GDM1 (cell line): ENCODE data around the gene HEXIM1.

Experiments
- DNase-seq: peaks from one replicate; lab custom pipeline; 2025; lab: John Stamatoyannopoulos, UW

Gene HEXIM1

DNA sequence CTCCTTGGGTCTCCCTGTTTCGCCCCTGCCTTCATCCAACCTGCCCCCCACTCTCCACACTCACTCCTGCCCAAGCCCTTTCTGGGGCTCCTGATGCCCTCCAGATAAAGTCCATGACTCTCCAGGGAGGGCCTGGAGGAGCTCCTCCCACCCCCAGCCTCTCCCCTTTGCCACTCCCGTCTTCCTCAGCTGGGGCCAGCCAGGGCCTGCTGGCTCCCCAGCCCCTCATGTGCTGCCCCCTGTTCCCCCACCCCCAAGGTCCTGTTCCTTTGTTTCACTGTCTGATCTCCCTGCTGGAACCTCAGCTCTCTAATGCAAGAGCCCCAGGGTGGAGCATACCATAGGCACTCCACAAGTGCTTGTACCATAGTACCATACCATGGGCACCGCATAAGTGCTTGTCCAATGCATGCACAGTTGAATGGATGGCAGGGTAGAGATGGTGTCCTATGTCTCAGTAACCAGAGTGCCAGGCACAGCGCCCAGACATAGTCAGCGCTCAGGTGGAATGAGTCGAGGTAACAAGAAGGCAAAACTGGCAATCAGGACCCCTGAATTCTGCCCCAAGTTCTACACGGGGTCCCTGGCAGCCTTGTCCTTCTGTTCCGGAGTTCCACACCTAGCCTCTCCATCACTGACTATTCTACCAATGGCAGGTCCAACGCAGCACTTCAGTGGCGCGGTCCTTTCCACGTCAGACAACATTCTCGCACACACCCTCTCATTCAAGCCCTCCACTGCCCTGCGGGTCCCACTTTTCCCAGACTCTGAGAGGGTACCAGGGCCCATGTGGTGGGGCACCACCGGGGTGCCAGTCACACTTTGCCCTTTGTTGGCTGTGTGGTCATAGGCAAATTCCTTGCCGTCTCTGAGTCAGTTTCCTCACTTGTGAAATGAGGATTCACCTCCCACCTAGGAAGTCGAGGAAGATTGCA, 17.3 kb upstream of the HEXIM1 start:
- no peak for DNase-seq

DNA sequence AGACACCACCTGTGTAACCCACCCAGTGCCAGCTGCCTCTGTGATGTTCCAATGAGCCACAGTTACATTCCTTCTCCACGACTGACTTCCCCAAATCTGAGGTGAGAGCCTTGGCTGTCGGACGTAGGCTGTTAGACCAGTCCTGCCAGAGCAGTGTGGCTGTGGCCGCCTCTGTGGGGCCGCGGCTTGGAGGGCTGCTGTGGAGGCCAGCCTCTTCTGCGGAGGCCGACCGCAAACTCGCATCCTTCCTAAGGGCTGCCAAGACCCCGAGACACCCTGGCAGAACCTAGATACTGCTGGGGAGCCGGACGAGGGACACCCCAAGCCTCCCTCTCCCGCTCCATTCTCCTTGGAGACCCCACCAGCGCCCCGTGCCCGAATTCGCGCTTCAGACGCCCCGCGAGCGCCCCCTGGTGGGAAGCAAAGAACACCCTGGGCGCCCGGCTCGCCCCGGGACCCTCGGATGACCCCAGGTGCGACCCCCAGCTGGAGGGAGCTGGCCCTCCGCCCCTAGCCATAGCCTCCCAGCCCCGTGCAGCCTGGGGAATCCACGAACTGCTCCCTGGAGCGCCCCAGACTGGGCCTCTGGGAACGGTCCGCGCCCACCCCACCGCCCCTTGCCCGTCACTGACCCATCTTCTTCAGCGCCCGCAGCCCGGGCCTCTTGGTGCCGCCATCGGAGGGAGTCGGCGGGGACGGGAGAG, 16.5 kb upstream of the HEXIM1 start:
- no peak for DNase-seq

DNA sequence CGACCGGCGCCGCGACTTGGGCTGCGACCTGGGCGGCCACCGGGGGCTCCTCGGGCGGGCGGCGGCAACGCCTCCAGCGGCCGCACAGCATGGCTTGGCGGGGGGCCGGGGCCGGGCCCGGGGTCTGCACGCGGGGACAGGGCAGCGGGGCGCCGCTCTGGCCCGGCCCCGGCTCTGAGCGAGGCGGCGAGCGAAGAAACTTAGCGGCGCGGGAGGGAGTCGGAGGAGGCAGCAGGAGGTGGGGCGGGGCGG, 16.0 kb upstream of the HEXIM1 start, which contains the start of gene PLCD3:
Gene PLCD3, minus strand, starts transcription at position 196 of the 252 bp plus-strand sequence. Its CDS starts 105 bp downstream, at position 91.
- DNase-seq, result no peak

DNA sequence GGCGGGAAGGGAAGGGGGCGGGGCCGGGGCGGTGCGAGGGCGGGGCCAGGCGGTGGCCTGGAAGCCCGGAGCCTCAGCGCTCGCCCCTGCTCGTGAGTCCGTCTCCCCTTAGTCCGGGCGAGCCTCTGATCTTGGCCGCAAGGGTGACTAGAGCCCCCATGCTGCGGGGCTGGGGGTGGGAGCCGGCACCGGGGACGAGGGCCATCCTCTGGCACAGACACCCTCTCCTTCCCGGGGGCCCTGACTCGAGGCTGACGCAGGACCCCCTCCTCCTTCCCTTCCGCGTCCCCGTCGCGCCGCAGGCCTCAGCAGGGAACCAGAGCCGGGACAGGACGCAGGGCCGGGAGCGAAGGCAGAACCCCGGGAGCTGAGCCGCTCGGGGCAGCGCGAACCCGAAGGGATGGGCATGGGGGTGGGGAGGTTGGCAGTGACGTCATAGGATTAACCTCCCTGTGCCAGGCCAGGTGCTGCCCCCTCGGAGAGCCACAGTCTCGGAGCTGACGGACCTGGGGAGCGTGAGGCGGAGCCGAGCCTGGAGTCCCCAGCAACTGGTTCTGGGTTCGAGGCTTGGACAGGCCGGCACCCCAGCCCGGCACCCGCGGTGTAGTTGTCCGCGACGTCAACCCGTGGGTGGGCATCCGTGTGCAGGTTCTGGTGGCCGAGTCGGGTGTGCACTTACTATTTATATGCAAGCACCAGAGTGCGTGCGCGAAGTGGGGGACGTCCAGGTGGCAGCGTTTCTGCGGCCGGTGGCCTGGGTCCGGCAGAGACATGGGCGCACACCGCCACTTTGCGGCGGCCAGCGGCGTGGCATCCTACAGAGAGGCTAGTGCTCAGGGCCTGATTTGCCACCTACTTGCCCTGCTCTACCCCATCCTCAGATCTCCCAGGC, 15.5 kb upstream of the HEXIM1 start:
- peak; percentile 63 for DNase-seq

DNA sequence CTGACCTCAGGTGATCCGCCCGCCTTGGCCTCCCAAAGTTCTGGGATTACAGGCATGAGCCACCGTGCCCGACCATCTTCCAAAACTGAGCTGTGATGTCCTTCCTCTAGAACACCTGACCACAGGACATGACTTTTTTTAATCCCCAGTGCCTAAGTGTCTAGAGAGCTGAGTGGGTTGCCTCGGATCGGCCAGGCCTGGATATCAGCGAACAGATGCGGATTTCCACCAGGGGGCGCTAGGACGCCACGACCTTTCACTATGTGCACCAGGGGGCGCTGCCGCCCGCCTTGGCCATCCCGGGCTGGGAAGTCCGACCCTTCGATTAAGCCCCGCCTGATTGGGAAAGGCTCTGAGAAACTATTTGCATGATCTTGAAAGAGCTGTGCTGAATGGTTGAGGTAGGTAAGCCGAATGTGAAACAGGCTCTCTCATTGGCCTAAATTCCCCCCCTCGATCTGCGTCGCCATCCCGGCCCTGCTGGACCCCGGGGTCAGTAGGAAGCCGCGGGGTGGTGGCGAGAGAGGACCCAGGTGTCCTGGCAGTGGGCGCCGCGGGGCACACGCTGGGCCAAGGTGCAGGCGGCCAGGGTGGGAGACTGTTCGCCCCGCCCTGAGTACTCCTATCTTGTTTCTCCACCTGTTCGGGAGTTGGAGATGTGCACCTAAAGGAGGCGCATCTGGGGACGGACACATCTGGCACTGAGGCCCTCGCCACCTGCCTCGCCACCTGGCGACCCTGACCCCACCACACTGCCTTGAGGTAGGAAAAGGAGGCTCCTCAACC, 12.9 kb upstream of the HEXIM1 start, which contains the start of gene ACBD4:
Gene ACBD4, plus strand, starts transcription at position 496 of the 786 bp plus-strand sequence. CDS start 458 bp downstream, outside the sequence.
- DNase-seq, result peak; percentile 92

DNA sequence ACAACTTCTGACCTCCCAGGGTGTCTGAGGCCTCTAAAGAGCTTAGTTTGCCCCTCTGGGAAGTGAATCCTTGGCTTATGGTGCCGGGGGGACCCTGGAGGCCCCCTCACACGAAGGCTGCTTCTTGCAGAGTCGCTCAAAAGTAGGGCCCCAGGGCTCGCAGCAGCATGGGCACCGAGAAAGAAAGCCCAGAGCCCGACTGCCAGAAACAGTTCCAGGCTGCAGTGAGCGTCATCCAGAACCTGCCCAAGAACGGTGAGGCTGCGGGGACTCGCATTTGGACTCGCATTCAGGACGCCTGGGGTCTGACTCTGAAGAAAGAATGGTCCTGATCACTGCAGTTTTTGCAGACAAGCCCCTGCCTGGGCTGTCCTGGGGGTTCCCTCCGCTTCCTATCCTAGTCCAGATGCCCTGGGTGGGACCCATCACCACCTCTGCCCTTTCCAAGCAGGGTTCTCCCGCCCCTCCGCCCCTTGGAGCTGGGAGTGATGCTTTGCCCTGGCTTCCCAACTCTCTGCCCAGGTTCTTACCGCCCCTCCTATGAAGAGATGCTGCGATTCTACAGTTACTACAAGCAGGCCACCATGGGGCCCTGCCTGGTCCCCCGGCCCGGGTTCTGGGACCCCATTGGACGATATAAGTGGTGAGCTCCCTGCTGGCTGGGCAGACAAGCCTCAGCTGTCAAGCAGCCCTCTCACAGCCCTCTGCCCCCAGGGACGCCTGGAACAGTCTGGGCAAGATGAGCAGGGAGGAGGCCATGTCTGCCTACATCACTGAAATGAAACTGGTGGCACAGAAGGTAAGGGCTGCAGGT, 12.1 kb upstream of the HEXIM1 start:
- no peak for DNase-seq

DNA sequence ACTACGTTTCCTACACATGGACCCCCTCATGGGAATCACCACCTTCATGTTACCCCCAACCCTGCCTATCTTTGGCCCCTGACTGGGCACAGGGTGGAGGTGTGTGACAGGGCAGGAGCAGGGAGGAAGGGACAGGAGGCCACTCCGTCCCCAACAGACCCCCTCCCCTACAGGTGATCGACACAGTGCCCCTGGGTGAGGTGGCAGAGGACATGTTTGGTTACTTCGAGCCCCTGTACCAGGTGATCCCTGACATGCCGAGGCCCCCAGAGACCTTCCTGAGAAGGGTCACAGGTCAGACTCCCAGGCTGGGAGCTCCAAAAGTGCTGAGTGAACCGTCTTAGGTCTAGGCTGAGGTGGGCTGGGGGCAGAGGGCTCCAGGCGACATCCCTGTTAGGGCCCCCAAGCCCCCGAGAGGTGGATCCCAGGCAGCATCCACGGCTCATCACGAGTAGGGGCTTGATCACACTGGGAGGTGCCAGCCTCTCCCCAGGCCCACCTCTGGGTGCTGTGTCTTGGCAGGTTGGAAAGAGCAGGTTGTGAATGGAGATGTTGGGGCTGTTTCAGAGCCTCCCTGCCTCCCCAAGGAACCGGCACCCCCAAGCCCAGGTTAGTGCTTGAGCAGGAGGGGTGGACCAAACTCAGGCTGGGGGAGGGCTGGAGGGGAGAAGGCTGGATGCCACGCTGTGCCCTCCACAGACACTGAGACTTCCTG, 11.3 kb upstream of the HEXIM1 start:
- DNase-seq, result no peak

DNA sequence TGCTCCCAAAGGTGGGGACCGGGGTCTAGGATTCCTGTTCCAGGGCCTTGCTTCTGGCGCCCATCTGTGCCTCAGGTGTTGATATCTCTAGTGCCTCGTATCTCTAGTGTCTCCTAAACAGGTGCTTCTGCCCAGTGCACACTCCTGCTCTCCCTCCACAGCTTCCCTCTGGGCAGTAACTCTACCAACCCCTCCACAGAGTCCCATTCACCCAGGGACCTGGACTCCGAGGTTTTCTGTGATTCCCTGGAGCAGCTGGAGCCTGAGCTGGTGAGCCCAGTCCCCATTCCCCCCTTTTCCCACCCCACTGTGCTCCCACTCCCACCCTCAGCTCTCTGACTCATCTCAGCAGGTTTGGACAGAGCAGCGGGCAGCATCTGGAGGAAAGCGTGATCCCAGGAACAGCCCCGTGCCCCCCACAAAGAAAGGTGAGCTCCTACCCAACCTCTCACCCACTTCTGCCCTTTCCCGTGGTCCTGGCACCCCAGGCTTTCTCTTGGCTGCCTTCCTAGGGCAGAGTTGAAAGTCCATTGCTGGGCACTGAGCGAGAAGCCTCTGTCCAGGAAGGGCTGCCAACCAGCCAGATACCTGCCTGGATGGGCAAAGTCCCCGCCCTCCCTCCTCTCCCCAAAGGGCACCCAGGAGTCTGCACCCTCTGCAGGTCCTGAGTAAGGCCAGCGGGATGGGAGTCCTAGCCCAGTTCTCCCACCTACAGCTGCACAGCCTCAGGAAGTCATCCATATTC, 10.5 kb upstream of the HEXIM1 start:
- no peak for DNase-seq

DNA sequence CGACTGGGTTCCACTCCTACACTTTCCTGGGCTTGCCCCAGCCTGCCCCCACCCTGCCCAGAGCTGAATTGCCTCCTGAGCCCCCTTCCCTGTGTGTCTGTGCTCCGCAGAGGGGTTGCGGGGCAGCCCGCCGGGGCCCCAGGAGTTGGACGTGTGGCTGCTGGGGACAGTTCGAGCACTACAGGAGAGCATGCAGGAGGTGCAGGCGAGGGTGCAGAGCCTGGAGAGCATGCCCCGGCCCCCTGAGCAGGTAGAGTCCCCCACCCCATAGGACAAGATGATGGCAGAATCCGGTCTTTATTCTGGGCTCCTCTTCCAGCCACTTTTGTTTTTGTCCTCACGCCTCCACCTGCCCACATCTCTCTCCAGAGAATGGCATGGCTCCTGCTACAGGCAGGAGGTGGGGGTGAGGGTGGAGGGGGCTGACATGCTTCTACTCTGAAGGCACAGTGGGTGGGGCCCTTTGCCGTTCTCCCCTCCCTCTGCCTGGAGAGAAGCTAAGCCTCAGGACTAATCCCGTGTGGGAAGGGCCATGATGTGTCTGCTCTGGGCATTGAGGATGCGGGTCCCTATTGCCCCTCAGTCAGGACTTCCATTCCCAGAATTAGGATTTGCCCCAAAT, 9.3 kb upstream of the HEXIM1 start:
- no peak for DNase-seq

DNA sequence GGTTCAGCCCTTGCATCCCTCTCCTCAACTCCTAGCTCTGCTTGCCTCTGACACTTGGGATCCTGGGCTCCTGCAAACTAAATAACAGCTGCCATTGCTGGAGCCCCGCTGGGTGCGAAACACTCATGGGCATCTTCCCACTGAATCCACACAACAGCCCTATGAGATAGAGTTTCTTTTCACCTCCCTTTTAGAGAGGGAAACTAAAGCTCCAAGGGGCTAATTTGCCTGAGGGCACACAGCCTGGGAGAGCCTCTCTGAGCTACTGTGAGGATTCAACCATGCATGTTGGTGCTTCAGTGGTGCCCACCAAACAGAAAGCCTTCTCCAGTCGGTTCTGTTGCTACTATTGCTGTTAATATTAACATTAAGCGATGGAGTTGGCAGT, 8.7 kb upstream of the HEXIM1 start:
- no peak for DNase-seq

DNA sequence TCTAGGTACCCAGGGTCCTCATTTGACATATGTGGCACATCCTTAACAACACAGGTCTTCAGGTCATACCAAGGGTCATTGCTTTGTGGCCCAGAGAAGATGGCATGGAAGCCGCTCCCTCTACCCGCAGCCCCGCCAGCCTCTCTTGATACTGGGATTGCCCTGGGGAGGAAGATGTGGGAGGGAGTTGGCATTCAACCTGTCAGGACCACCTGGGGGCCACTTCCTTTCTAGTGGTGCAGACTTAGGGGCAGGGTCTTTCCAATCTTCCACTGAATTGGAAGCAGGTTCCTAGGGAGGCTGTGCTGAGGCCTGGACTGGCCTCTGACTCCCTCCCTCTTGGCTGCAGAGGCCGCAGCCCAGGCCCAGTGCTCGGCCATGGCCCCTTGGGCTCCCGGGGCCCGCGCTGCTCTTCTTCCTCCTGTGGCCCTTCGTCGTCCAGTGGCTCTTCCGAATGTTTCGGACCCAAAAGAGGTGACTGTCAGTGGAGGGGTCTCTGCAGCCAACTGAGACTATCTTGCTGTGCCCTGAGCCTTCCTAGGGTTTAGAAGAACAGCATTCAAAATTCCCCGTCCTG, 5.1 kb upstream of the HEXIM1 start:
- no peak for DNase-seq

DNA sequence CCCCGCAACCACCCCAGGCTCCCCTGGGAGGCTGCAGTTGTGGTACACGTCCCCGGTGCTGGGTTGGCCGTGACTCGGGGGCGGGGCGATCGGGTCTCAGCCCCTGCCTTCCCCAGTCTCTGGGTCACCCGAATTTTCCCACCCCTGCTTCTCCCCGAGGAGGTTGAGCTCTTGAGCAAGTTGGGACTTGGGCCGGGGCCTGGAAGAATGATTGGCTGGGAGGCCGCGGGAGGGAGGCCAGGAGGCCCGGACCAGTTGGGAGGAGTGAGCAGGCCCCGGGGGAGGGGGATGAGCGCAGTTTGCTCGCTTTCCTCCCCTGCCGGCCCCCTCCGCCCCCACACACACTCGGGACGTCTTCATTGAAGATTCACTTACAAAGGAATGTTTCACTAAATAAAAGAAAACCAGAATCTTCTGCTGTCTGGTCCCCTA, 4.5 kb upstream of the HEXIM1 start:
- DNase-seq, result no peak

DNA sequence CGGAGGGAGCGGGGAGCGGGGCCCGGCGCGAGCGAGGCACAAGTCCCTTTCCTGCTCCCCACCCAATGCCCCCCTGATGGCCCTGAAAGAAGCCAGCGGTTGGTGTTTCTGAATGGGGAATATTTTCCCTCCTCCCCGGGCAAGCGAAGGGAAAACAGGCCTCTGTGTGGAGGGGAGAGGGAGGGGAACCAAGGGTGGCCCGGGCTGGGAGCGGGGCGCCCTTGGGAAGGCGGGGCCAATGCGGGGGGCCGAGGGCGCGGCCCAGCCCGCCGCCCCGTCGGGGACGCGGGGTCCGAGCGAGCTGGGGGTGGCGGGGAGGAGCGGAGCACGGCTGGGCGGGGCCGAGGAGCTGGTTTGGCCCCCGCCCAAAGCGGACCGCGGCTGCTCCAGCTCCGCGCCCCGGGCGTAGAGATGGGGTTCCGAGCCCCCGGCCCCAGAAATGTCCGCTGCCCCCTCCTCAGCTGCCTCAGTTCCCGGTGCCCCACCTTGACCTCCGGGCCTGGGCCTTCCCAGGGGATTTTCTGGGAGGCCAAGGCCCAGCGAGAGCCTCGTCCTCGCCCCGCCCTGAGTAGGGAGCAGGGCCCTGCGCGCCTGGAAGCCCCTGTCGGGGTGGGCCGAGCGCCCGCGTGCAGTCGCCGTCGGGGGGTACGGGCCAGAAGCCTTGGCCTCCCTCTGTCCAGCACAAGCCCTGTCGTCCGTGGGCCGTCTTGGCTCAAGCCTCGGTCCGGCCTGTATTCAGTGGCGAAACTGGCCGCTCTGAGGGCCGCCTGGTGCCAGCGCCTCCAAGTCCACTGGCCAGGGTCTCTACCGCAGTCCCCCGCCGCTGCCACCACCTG, 3.9 kb upstream of the HEXIM1 start:
- no peak for DNase-seq

DNA sequence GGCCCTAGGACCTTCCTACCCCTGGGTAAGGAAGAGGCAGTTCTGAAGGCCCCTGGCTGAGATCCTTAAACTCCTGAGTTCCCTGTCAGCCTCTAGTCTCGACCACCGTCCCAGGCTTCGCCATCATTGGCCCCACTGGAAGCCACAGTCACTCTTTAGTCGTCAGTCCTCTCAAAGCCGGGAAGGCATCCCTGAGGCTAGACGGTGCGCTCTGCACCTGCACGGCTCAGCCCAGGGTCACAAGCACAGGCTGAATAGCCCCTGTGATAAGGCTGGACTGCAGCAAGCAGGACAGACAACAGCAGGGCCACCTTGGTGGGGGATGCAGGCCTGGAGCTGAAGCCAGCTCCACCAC, 3.3 kb upstream of the HEXIM1 start:
- DNase-seq, result no peak

DNA sequence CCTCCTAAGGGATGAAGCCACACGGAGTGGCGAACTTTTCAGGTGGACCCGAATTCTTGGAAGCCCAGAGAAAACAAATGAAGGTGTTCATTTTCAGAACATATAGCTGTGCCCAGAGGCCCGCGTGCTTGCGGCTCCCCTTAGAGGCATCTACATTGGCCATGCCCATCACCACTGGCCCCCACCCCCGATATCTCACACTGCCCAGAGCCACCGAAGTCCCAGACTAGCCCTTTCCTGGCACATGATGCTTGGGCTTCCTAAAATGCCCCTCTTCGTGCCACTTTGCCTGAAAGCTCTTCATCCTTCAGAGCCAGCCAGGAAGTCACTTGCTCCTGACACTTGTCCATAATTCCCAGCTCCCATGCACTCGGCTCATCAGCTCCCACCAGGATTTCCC, 2.1 kb upstream of the HEXIM1 start:
- DNase-seq, result no peak

DNA sequence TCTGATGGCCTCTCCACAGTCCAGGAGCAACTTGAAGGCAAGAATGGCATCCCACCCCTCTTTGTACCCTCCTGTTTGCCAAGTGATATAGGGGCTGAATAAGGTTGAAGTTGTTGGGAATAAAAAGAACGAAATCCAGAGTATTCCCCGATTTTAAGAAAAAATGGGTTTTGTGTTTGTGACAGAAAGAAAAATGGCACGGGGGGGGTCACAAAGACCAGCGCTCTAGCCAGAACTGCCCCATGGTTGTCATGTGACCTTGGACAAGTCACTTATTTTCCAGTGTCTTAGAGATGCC, 1.7 kb upstream of the HEXIM1 start:
- DNase-seq, result no peak

DNA sequence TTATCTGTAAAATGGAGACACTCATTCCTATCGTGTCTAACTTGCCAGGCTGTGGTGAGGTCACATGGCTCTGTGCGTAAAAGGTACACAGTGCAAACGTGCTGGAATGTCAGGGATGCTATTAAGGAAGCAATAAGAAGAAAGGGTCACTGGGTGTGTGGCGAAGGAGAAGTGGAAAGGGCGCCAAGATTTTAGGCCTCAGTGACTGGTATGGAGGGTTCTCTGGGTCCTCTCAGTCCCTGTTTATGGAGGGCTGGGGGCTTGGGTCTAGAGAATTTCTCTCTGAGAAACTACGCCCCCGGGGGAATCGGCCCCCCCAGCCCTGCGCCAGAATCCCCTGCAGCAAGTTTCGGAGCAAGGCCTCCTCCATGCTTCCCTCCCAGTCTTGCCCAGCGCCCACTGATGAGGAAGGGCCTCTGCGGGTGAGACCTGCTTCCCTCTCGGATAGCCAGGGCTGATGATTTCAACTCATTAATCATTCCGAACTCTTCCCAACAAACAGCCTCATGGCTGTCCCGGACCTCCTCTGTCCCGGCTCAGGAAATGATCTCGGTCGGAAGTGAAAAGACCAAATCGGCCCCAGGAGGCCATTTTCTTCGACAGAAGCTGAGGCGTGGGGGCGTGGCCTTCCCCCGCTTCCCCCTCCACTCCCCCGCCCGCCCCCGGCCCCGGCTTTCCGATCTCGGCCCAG, 1.2 kb upstream of the HEXIM1 start:
- DNase-seq, result peak; percentile 83
